Measurements from ENCODE around the gene ERG. TPM values are rescaled to one million over a fixed set of nuclear protein-coding genes. Genes with fewer than 3 reads are reported as not detected.

ERG gene
- total RNA-seq, 2 experiments from 2014 or later, result not detected

GRCh38 chr21:38459490-38459889, 38.8 kb downstream of the ERG start:
- TF ChIP-seq CTCF (IDR thresholded peaks at IDR 0.05), result no peak
- Mint-ChIP-seq H3K27me3 (peaks cover 5% of the 10 kb centered on the region), H3K4me1 (ENCODE audit: low read depth) (no peaks in the 10 kb centered on the region), H3K9me3 (no peaks in the 10 kb centered on the region), H3K36me3 (ENCODE audit: low read depth) (no peaks in the 10 kb centered on the region), H3K4me3 (no peak overlapping the region), H3K27ac (no peak overlapping the region)
- DNase-seq (no peak), ATAC-seq (ENCODE audit: poor library complexity) (no peak)
- H3K4me1 ChIP-seq (ENCODE audit: insufficient read depth, low read length), result no peaks in the 10 kb centered on the region
- H3K4me3 ChIP-seq (ENCODE audit: low read length), result no peak overlapping the region
- POLR2A ChIA-PET, result no interaction called here
- H3K27me3 ChIP-seq (ENCODE audit: control insufficient read depth in 1 of 2, insufficient read depth in 2 of 2, low read length in 2 of 2), result no peaks in the 10 kb centered on the region
- no peaks in the 10 kb centered on the region for H3K9me3 ChIP-seq (ENCODE audit: control insufficient read depth in 1 of 2, insufficient read depth in 1 of 2, low read length in 2 of 2)
- no peak overlapping the region for H3K27ac ChIP-seq (ENCODE audit: low read depth in 1 of 2, low read length in 2 of 2)
- CTCF ChIA-PET, result no interaction called here
- H3K36me3 ChIP-seq (ENCODE audit: insufficient read depth, low read length), result no peaks in the 10 kb centered on the region
- intact Hi-C loops (cut with DNase I, micrococcal nuclease), result no loop called here

- CTCF ChIA-PET, result no interaction called here
- H3K9me3 Mint-ChIP-seq, result no peaks in the 10 kb centered on the region
- intact Hi-C loops (cut with DNase I, micrococcal nuclease), result no loop called here
- Histone ChIP-seq H3K36me3 (ENCODE audit: insufficient read depth, low read length) (no peaks in the 10 kb centered on the region), H3K4me1 (ENCODE audit: insufficient read depth, low read length) (no peaks in the 10 kb centered on the region), H3K9me3 (ENCODE audit: control insufficient read depth in 1 of 2, insufficient read depth in 1 of 2, low read length in 2 of 2) (no peaks in the 10 kb centered on the region), H3K4me3 (ENCODE audit: low read length) (no peak overlapping the region), H3K27me3 (ENCODE audit: control insufficient read depth in 1 of 2, insufficient read depth in 2 of 2, low read length in 2 of 2) (no peaks in the 10 kb centered on the region), H3K27ac (ENCODE audit: low read depth in 1 of 2, low read length in 2 of 2) (no peak overlapping the region)
- DNase-seq (no peak), ATAC-seq (ENCODE audit: poor library complexity) (no peak)
- no peak overlapping the region for H3K4me3 Mint-ChIP-seq
- H3K27ac Mint-ChIP-seq, result no peak overlapping the region
- no peaks in the 10 kb centered on the region for H3K4me1 Mint-ChIP-seq (ENCODE audit: low read depth)
- H3K27me3 Mint-ChIP-seq, result no peaks in the 10 kb centered on the region
- TF ChIP-seq CTCF (IDR thresholded peaks at IDR 0.05), result no peak
- POLR2A ChIA-PET, result no interaction called here
- H3K36me3 Mint-ChIP-seq (ENCODE audit: low read depth), result no peaks in the 10 kb centered on the region
These were observed 42.9 kb downstream of the ERG start for GRCh38 chr21:38455403-38455802.

- Histone ChIP-seq H3K36me3 (ENCODE audit: insufficient read depth, low read length) (no peaks in the 10 kb centered on the region), H3K27ac (ENCODE audit: low read depth in 1 of 2, low read length in 2 of 2) (no peak overlapping the region), H3K27me3 (ENCODE audit: control insufficient read depth in 1 of 2, insufficient read depth in 2 of 2, low read length in 2 of 2) (no peaks in the 10 kb centered on the region), H3K4me1 (ENCODE audit: insufficient read depth, low read length) (no peaks in the 10 kb centered on the region), H3K4me3 (ENCODE audit: low read length) (no peak overlapping the region), H3K9me3 (ENCODE audit: control insufficient read depth in 1 of 2, insufficient read depth in 1 of 2, low read length in 2 of 2) (no peaks in the 10 kb centered on the region)
- Mint-ChIP-seq H3K4me3 (no peak overlapping the region), H3K27ac (no peak overlapping the region), H3K27me3 (no peaks in the 10 kb centered on the region), H3K36me3 (ENCODE audit: low read depth) (no peaks in the 10 kb centered on the region), H3K9me3 (no peaks in the 10 kb centered on the region), H3K4me1 (ENCODE audit: low read depth) (no peaks in the 10 kb centered on the region)
- no peak for DNase-seq
- no peak for ATAC-seq (ENCODE audit: poor library complexity)
- POLR2A ChIA-PET, result no interaction called here
- no peak for TF ChIP-seq CTCF (IDR thresholded peaks at IDR 0.05)
- CTCF ChIA-PET, result no interaction called here
- intact Hi-C loops (cut with DNase I, micrococcal nuclease), result no loop called here
These were observed 43.6 kb downstream of the ERG start for GRCh38 chr21:38454702-38455101.

Data from CD4-positive, alpha-beta T cell (primary cell).